ENCODE results near the gene LDLRAP1. TPM values are rescaled to one million over a fixed set of nuclear protein-coding genes. Genes with fewer than 3 reads are reported as not detected.
A peak's percentile ranks its signal among the peaks of the same experiment; 100 is the strongest.
"Not testable (repeated sequence)": the region's sequence is repeated elsewhere in the genome, so short reads cannot be mapped to it uniquely, and the experiment has no call there.

The LDLRAP1 gene
- total and polyA plus RNA-seq, 2 experiments from 2014 or later: 9.6 to 22.7 TPM

GRCh38 chr1:25596641-25597040 is 53.2 kb downstream of the LDLRAP1 start:
- H3K4me2 ChIP-seq; H3K4me1 ChIP-seq (ENCODE audit: insufficient read depth); H3K36me3 Mint-ChIP-seq (ENCODE audit: low read depth); H3K27ac ChIP-seq (ENCODE audit: low read depth); H3K4me3 ChIP-seq; DNase-seq (ENCODE audit: low spot score); H3K4me3 Mint-ChIP-seq; H3K9me2 ChIP-seq (ENCODE audit: insufficient read depth); H3K4me1 Mint-ChIP-seq; H3K9me3 Mint-ChIP-seq; H2AFZ ChIP-seq; ATAC-seq; H3K27me3 Mint-ChIP-seq (ENCODE audit: insufficient read depth, low read depth, poor library complexity); H3K27ac Mint-ChIP-seq; H3K79me2 ChIP-seq (replicated peaks; ENCODE audit: insufficient read depth); H3F3A ChIP-seq (replicated peaks; ENCODE audit: low read depth); H3K27me3 ChIP-seq (ENCODE audit: insufficient read depth); H3K36me3 ChIP-seq (ENCODE audit: insufficient read depth); H4K20me1 ChIP-seq (replicated peaks; ENCODE audit: insufficient read depth): not testable (repeated sequence)

DNA sequence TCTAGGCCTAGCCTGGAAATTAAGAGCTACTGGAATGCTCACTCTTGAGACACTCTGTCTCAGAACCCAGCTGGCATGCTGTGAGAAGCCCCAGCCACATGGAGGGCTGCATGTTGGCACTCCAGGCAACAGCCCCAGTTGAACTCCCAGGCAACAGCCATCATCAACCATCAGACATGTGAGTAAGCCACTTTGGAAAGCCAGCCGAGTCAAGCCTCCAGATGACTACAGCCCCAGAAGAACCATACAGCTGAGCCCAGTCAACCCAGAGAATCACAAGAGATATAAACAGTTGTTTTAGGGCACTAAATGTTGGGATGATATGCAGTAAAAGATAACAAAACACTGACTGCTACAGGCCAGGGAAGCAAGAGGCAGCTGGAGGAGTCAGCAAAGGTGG is 55.5 kb downstream of the LDLRAP1 start:
- H3K27me3 Mint-ChIP-seq (ENCODE audit: insufficient read depth, low read depth, poor library complexity): peaks cover 9% of the 10 kb centered on the region
- H3K4me1 Mint-ChIP-seq: no peaks in the 10 kb centered on the region
- no peaks in the 10 kb centered on the region for H3K36me3 ChIP-seq (ENCODE audit: insufficient read depth)
- no peak overlapping the region for H3K4me3 Mint-ChIP-seq
- H3K4me2 ChIP-seq: no peak overlapping the region
- DNase-seq (ENCODE audit: low spot score): no peak
- H3K4me3 ChIP-seq: no peak overlapping the region
- no peak overlapping the region for H3K27ac ChIP-seq (ENCODE audit: low read depth)
- H3K9me2 ChIP-seq (ENCODE audit: insufficient read depth): peaks cover 5% of the 10 kb centered on the region; the same call in 1 of the 2 replicates
- no peaks in the 10 kb centered on the region for H3K36me3 Mint-ChIP-seq (ENCODE audit: low read depth)
- peaks cover 10% of the 10 kb centered on the region; the same call in 2 of the 3 replicates for H3K9me3 Mint-ChIP-seq
- H3F3A ChIP-seq (replicated peaks; ENCODE audit: low read depth): no peaks in the 10 kb centered on the region
- H4K20me1 ChIP-seq (replicated peaks; ENCODE audit: insufficient read depth): no peaks in the 10 kb centered on the region
- H3K27me3 ChIP-seq (ENCODE audit: insufficient read depth): no peaks in the 10 kb centered on the region
- no peak for ATAC-seq
- TF ChIP-seq CTCF (conservative IDR thresholded peaks at IDR 0.05; ENCODE audit: low read depth in 2 of 2) (no peak), NANOG (IDR thresholded peaks at IDR 0.05; ENCODE audit: borderline replicate concordance) (no peak), JUNB (IDR thresholded peaks at IDR 0.05; ENCODE audit: unreplicated experiment) (no peak), ZNF331 (CRISPR knock-in tag; IDR thresholded peaks at IDR 0.05; ENCODE audit: low read depth) (peak; percentile 84), EZH2phosphoT487 (IDR thresholded peaks at IDR 0.05; ENCODE audit: unreplicated experiment) (no peak), EZH2 (IDR thresholded peaks at IDR 0.05; ENCODE audit: low read depth, unreplicated experiment) (no peak), POLR2AphosphoS5 (IDR thresholded peaks at IDR 0.05; ENCODE audit: low read depth) (no peak)
- TF ChIP-seq, protein P1, sequence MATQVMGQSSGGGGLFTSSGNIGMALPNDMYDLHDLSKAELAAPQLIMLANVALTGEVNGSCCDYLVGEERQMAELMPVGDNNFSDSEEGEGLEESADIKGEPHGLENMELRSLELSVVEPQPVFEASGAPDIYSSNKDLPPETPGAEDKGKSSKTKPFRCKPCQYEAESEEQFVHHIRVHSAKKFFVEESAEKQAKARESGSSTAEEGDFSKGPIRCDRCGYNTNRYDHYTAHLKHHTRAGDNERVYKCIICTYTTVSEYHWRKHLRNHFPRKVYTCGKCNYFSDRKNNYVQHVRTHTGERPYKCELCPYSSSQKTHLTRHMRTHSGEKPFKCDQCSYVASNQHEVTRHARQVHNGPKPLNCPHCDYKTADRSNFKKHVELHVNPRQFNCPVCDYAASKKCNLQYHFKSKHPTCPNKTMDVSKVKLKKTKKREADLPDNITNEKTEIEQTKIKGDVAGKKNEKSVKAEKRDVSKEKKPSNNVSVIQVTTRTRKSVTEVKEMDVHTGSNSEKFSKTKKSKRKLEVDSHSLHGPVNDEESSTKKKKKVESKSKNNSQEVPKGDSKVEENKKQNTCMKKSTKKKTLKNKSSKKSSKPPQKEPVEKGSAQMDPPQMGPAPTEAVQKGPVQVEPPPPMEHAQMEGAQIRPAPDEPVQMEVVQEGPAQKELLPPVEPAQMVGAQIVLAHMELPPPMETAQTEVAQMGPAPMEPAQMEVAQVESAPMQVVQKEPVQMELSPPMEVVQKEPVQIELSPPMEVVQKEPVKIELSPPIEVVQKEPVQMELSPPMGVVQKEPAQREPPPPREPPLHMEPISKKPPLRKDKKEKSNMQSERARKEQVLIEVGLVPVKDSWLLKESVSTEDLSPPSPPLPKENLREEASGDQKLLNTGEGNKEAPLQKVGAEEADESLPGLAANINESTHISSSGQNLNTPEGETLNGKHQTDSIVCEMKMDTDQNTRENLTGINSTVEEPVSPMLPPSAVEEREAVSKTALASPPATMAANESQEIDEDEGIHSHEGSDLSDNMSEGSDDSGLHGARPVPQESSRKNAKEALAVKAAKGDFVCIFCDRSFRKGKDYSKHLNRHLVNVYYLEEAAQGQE (IDR thresholded peaks at IDR 0.05; ENCODE audit: unreplicated experiment): no peak
- H3K27ac Mint-ChIP-seq: no peak overlapping the region
- H3K4me1 ChIP-seq (ENCODE audit: insufficient read depth): no peaks in the 10 kb centered on the region
- H2AFZ ChIP-seq: no peak overlapping the region
- no peaks in the 10 kb centered on the region for H3K79me2 ChIP-seq (replicated peaks; ENCODE audit: insufficient read depth)

Data from GM23338 (cell line).